SH-SY5Y (cell line): Measurements from ENCODE around the gene BMS1.

ENCODE experiments used
- GATA2 ChIP-seq: IDR thresholded peaks from 2 replicates; pipeline ENCODE4 v1.6.1; 2011; ENCODE audit warnings: mild to moderate bottlenecking, low read depth, low read length
- GATA3 ChIP-seq: IDR thresholded peaks from 2 replicates; pipeline ENCODE4 v1.6.1; 2011; ENCODE audit warnings: low read depth, mild to moderate bottlenecking, low read length, moderate library complexity

GRCh38 chr10:42876476-42876875 lies 93.9 kb downstream of the BMS1 start:
- TF ChIP-seq GATA2 (no peak), GATA3 (no peak)
